Right ventricle myocardium superior (tissue), 1 donor: ENCODE measurements around the gene NCOA4. TPM values are rescaled to one million over a fixed set of nuclear protein-coding genes. Genes with fewer than 3 reads are reported as not detected.

ENCODE experiments used
- ATAC-seq: fragments of 200-7000 bp; cut with Tn5 transposase; one replicate; pipeline ENCODE4 v1.9.1; 2020; ENCODE audit warnings: mild to moderate bottlenecking; ENCODE audit not compliant: poor library complexity
- DNase-seq: peaks from one replicate; pipeline ENCODE4 v3.0.0-alpha.2; 2020
- intact Hi-C: fragments of 100-400 bp; cut with DNase I; formaldehyde crosslinking; loops from one replicate; pipeline ENCODE4 v1.11.2; 2022
- total RNA-seq: library from RNA; stranded (reverse); fragmentation: NEBNext Ultra II Directional; extraction: Animal tissue kit (Norgen Biotek cat#: 25700); gene quantifications from one replicate; pipeline ENCODE4 v1.2.1, GENCODE V29; 2021
- donor health status: DM: no; HTN: yes; CAD: no; lungs with severe emphysema.

Gene NCOA4
- total RNA-seq, 1 donor from 2014 or later, result 282 TPM

GRCh38 chr10:46026106-46026505 lies 4.3 kb downstream of the NCOA4 start:
- DNase-seq, result no peak
- intact Hi-C loops, result no loop called here
- no peak for ATAC-seq

GRCh38 chr10:46025406-46025805 lies 5.0 kb downstream of the NCOA4 start:
- ATAC-seq (no peak), DNase-seq (no peak)
- intact Hi-C loops, result no loop called here

GRCh38 chr10:46024948-46025347 lies 5.5 kb downstream of the NCOA4 start:
- intact Hi-C loops, result no loop called here
- ATAC-seq (no peak), DNase-seq (no peak)

GRCh38 chr10:46022978-46023702 lies 7.3 kb downstream of the NCOA4 start:
- ATAC-seq (peak; percentile 93), DNase-seq (peak; percentile 96)
- intact Hi-C loops, result no loop called here

GRCh38 chr10:46020344-46020657 lies 10.1 kb downstream of the NCOA4 start:
- intact Hi-C loops, result no loop called here

GRCh38 chr10:46019569-46020343 lies 10.7 kb downstream of the NCOA4 start:
- intact Hi-C loops, result no loop called here
- peak; percentile 51 for DNase-seq
- ATAC-seq, result peak; percentile 55

More at GRCh38 chr10:46020344-46020657, 10.1 kb downstream of the NCOA4 start:
- DNase-seq (no peak), ATAC-seq (peak; percentile 38)

- peak; percentile 22 for ATAC-seq
- no peak for DNase-seq
- intact Hi-C loops, result no loop called here
These were observed 11.3 kb downstream of the NCOA4 start for GRCh38 chr10:46019177-46019528.

- no peak for ATAC-seq
- intact Hi-C loops, result no loop called here
- DNase-seq, result no peak
These were observed 11.8 kb downstream of the NCOA4 start for GRCh38 chr10:46018453-46019176.

GRCh38 chr10:46017733-46018132 lies 12.7 kb downstream of the NCOA4 start:
- intact Hi-C loops, result no loop called here
- DNase-seq, result no peak
- ATAC-seq, result no peak

GRCh38 chr10:46016811-46017210 lies 13.6 kb downstream of the NCOA4 start:
- intact Hi-C loops, result no loop called here
- DNase-seq (no peak), ATAC-seq (no peak)

GRCh38 chr10:46016190-46016589 lies 14.2 kb downstream of the NCOA4 start:
- DNase-seq (no peak), ATAC-seq (no peak)
- intact Hi-C loops, result no loop called here

- no peak for DNase-seq
- intact Hi-C loops, result no loop called here
- no peak for ATAC-seq
These were observed 15.6 kb downstream of the NCOA4 start for GRCh38 chr10:46014683-46015405.

GRCh38 chr10:46014206-46014605 lies 16.2 kb downstream of the NCOA4 start:
- no peak for ATAC-seq
- DNase-seq, result no peak
- intact Hi-C loops, result no loop called here

GRCh38 chr10:46012746-46013145 lies 17.7 kb downstream of the NCOA4 start:
- DNase-seq (no peak), ATAC-seq (no peak)
- intact Hi-C loops, result no loop called here

- DNase-seq (no peak), ATAC-seq (no peak)
- intact Hi-C loops, result no loop called here
These were observed 24.2 kb downstream of the NCOA4 start for GRCh38 chr10:46006219-46006618.

- intact Hi-C loops, result no loop called here
- no peak for ATAC-seq
- no peak for DNase-seq
These were observed 25.0 kb downstream of the NCOA4 start for GRCh38 chr10:46005383-46005782.

- intact Hi-C loops, result no loop called here
- ATAC-seq (no peak), DNase-seq (no peak)
These were observed 25.5 kb downstream of the NCOA4 start for GRCh38 chr10:46004963-46005362.

GRCh38 chr10:46002916-46003693 lies 27.3 kb downstream of the NCOA4 start:
- intact Hi-C loops, result no loop called here

More at GRCh38 chr10:46002916-46003693, 27.3 kb downstream of the NCOA4 start:
- ATAC-seq (peak; percentile 9), DNase-seq (no peak)
